ENCODE measurements around the gene WNT2B.
"Not testable (repeated sequence)": the region's sequence is repeated elsewhere in the genome, so short reads cannot be mapped to it uniquely, and the experiment has no call there.

GRCh38 chr1:112486063-112486462 lies 22.7 kb upstream of the WNT2B start:
- not testable (repeated sequence) for TF ChIP-seq CTCF, POLR2A (IDR thresholded peaks at IDR 0.05)
